ENCODE data around the gene PPP2R2C. TPM values are rescaled to one million over a fixed set of nuclear protein-coding genes. Genes with fewer than 3 reads are reported as not detected.

PPP2R2C gene
- total and polyA plus RNA-seq, 2 experiments from 2014 or later: 1.3 to 9.2 TPM

- Histone ChIP-seq H4K20me1 (replicated peaks; ENCODE audit: insufficient read depth) (no peaks in the 10 kb centered on the region), H3K9me2 (ENCODE audit: insufficient read depth) (no peaks in the 10 kb centered on the region), H3K36me3 (ENCODE audit: insufficient read depth) (0 out of 2 replicates have a peak, but pooled peaks cover 5% of the 10 kb centered on the region), H3K79me2 (replicated peaks; ENCODE audit: insufficient read depth) (no peaks in the 10 kb centered on the region; the same call in 1 of the 2 replicates), H3K4me2 (no peak overlapping the region), H3K4me3 (no peak overlapping the region), H3F3A (replicated peaks; ENCODE audit: low read depth) (no peaks in the 10 kb centered on the region), H3K4me1 (ENCODE audit: insufficient read depth) (no peaks in the 10 kb centered on the region), H3K27me3 (ENCODE audit: insufficient read depth) (no peaks in the 10 kb centered on the region), H3K27ac (ENCODE audit: low read depth) (no peak overlapping the region), H2AFZ (no peak overlapping the region)
- ATAC-seq (no peak), DNase-seq (ENCODE audit: low spot score) (no peak)
- Mint-ChIP-seq H3K27ac (no peak overlapping the region; the same call in 1 of the 2 replicates), H3K27me3 (ENCODE audit: insufficient read depth, low read depth, poor library complexity) (peaks cover 5% of the 10 kb centered on the region), H3K9me3 (no peaks in the 10 kb centered on the region), H3K4me1 (no peaks in the 10 kb centered on the region), H3K4me3 (no peak overlapping the region), H3K36me3 (ENCODE audit: low read depth) (peaks cover 27% of the 10 kb centered on the region)
- TF ChIP-seq ZNF114 (CRISPR knock-in tag; IDR thresholded peaks at IDR 0.05) (no peak), ZNF331 (CRISPR knock-in tag; IDR thresholded peaks at IDR 0.05; ENCODE audit: low read depth) (no peak), EZH2phosphoT487 (IDR thresholded peaks at IDR 0.05; ENCODE audit: unreplicated experiment) (no peak), NANOG (IDR thresholded peaks at IDR 0.05; ENCODE audit: borderline replicate concordance) (no peak), STAT1 (IDR thresholded peaks at IDR 0.05; ENCODE audit: unreplicated experiment) (no peak)
These were observed 178.8 kb downstream of the PPP2R2C start for GRCh38 chr4:6293661-6294060.

- H3K36me3 Mint-ChIP-seq (ENCODE audit: low read depth): peaks cover 27% of the 10 kb centered on the region
- 0 out of 2 replicates have a peak, but pooled peaks cover 5% of the 10 kb centered on the region for H3K36me3 ChIP-seq (ENCODE audit: insufficient read depth)
- no peaks in the 10 kb centered on the region for H3K27me3 ChIP-seq (ENCODE audit: insufficient read depth)
- H3K27ac ChIP-seq (ENCODE audit: low read depth): no peak overlapping the region
- H3K27me3 Mint-ChIP-seq (ENCODE audit: insufficient read depth, low read depth, poor library complexity): peaks cover 5% of the 10 kb centered on the region
- H3K4me2 ChIP-seq: no peak overlapping the region
- H3K27ac Mint-ChIP-seq: no peak overlapping the region
- ATAC-seq: no peak
- TF ChIP-seq ZNF462 (CRISPR knock-in tag; IDR thresholded peaks at IDR 0.05) (no peak), POLR2AphosphoS5 (IDR thresholded peaks at IDR 0.05; ENCODE audit: low read depth) (no peak), EZH2 (IDR thresholded peaks at IDR 0.05; ENCODE audit: low read depth, unreplicated experiment) (no peak), JUNB (IDR thresholded peaks at IDR 0.05; ENCODE audit: unreplicated experiment) (no peak), ZNF331 (CRISPR knock-in tag; IDR thresholded peaks at IDR 0.05; ENCODE audit: low read depth) (no peak), EZH2phosphoT487 (IDR thresholded peaks at IDR 0.05; ENCODE audit: unreplicated experiment) (no peak), ETS1 (IDR thresholded peaks at IDR 0.05) (no peak), CTCF (conservative IDR thresholded peaks at IDR 0.05; ENCODE audit: low read depth in 2 of 2) (no peak)
- H2AFZ ChIP-seq: no peak overlapping the region
- H3F3A ChIP-seq (replicated peaks; ENCODE audit: low read depth): no peaks in the 10 kb centered on the region
- no peaks in the 10 kb centered on the region for H3K4me1 ChIP-seq (ENCODE audit: insufficient read depth)
- no peaks in the 10 kb centered on the region for H3K79me2 ChIP-seq (replicated peaks; ENCODE audit: insufficient read depth)
- no peaks in the 10 kb centered on the region for H3K9me2 ChIP-seq (ENCODE audit: insufficient read depth)
- H4K20me1 ChIP-seq (replicated peaks; ENCODE audit: insufficient read depth): no peaks in the 10 kb centered on the region; the same call in 1 of the 2 replicates
- H3K4me3 ChIP-seq: no peak overlapping the region
- no peak overlapping the region for H3K4me3 Mint-ChIP-seq
- no peak for DNase-seq (ENCODE audit: low spot score)
- H3K9me3 Mint-ChIP-seq: no peaks in the 10 kb centered on the region
- H3K4me1 Mint-ChIP-seq: no peaks in the 10 kb centered on the region
These were observed 179.3 kb downstream of the PPP2R2C start for GRCh38 chr4:6293097-6293445.

Measured in GM23338 (cell line).